Superior temporal gyrus (tissue), 1 donor: Measurements from ENCODE around the gene SLITRK6.
A peak's percentile ranks its signal among the peaks of the same experiment; 100 is the strongest.
"Not testable (repeated sequence)": the region's sequence is repeated elsewhere in the genome, so short reads cannot be mapped to it uniquely, and the experiment has no call there.

Source experiments
- DNase-seq: peaks from one replicate; pipeline ENCODE4 v3.0.0-alpha.2; 2016; ENCODE audit errors: extremely low spot score

Gene SLITRK6

GRCh38 chr13:85799097-85799582 lies at the start of gene SLITRK6:
SLITRK6 (minus strand) TSS chr13:85799419; CDS start chr13:85796508, 2,911 bp downstream.
- no peak for DNase-seq

- no peak for DNase-seq
Measured at GRCh38 chr13:85847012-85847411, 47.8 kb upstream of the SLITRK6 start.

GRCh38 chr13:85841427-85841826 lies 42.2 kb upstream of the SLITRK6 start:
- DNase-seq, result no peak

GRCh38 chr13:85833921-85834320 lies 34.7 kb upstream of the SLITRK6 start:
- peak; percentile 66 for DNase-seq

GRCh38 chr13:85828094-85828684 lies 29.0 kb upstream of the SLITRK6 start:
- peak; percentile 65 for DNase-seq

- no peak for DNase-seq
Measured at GRCh38 chr13:85825454-85825853, 26.2 kb upstream of the SLITRK6 start.

- DNase-seq, result no peak
Measured at GRCh38 chr13:85823832-85824231, 24.6 kb upstream of the SLITRK6 start.

GRCh38 chr13:85819513-85819912 lies 20.3 kb upstream of the SLITRK6 start:
- peak; percentile 48 for DNase-seq

GRCh38 chr13:85816413-85816812 lies 17.2 kb upstream of the SLITRK6 start:
- DNase-seq, result no peak

- no peak for DNase-seq
Measured at GRCh38 chr13:85812282-85812681, 13.1 kb upstream of the SLITRK6 start.

GRCh38 chr13:85808811-85809210 lies 9.6 kb upstream of the SLITRK6 start:
- DNase-seq, result no peak

GRCh38 chr13:85806553-85807175 lies 7.4 kb upstream of the SLITRK6 start:
- peak; percentile 93 for DNase-seq

- no peak for DNase-seq
Measured at GRCh38 chr13:85798556-85798955, 663 bp downstream of the SLITRK6 start.

- no peak for DNase-seq
Measured at GRCh38 chr13:85797311-85797710, 1.9 kb downstream of the SLITRK6 start.

GRCh38 chr13:85785205-85785604 lies 14.0 kb downstream of the SLITRK6 start:
- DNase-seq, result no peak

GRCh38 chr13:85772367-85772766 lies 26.9 kb downstream of the SLITRK6 start:
- no peak for DNase-seq

GRCh38 chr13:85771856-85772255 lies 27.4 kb downstream of the SLITRK6 start:
- no peak for DNase-seq

GRCh38 chr13:85768946-85769345 lies 30.3 kb downstream of the SLITRK6 start:
- no peak for DNase-seq

GRCh38 chr13:85755123-85755522 lies 44.1 kb downstream of the SLITRK6 start:
- no peak for DNase-seq

GRCh38 chr13:85743201-85743770 lies 55.9 kb downstream of the SLITRK6 start:
- not testable (repeated sequence) for DNase-seq
